ENCODE measurements around the gene CD101.
A peak's percentile ranks its signal among the peaks of the same experiment; 100 is the strongest.

CD101 gene

GRCh38 chr1:117030271-117030877 lies 28.8 kb downstream of the CD101 start:
- TF ChIP-seq Cebpa-rat (IDR thresholded peaks at IDR 0.05) = no peak
- no peaks in the 10 kb centered on the region for H3K36me3 ChIP-seq
- no peak overlapping the region for H3K4me3 ChIP-seq
- peaks cover 52% of the 10 kb centered on the region for H3K4me1 ChIP-seq
- H3K4me2 ChIP-seq = peak overlapping the region; percentile 69
- no peaks in the 10 kb centered on the region for H3K9me3 ChIP-seq
- no peaks in the 10 kb centered on the region for H3K27me3 ChIP-seq
- H3K27ac ChIP-seq = no peak overlapping the region
- H3K9ac ChIP-seq = no peak overlapping the region
- no peaks in the 10 kb centered on the region for H4K20me1 ChIP-seq

- no peak for TF ChIP-seq Cebpa-rat (IDR thresholded peaks at IDR 0.05)
- Histone ChIP-seq H3K4me2 (peak overlapping the region; percentile 69), H3K36me3 (no peaks in the 10 kb centered on the region), H3K27ac (no peak overlapping the region), H3K27me3 (no peaks in the 10 kb centered on the region), H4K20me1 (no peaks in the 10 kb centered on the region), H3K9ac (no peak overlapping the region), H3K9me3 (no peaks in the 10 kb centered on the region), H3K4me1 (peaks cover 65% of the 10 kb centered on the region), H3K4me3 (no peak overlapping the region)
Measured at GRCh38 chr1:117032266-117032665, 30.7 kb downstream of the CD101 start.

- TF ChIP-seq Cebpa-rat (IDR thresholded peaks at IDR 0.05) = no peak
Measured at GRCh38 chr1:117032681-117033539, 31.4 kb downstream of the CD101 start.

GRCh38 chr1:117033772-117034171 lies 32.2 kb downstream of the CD101 start:
- no peaks in the 10 kb centered on the region for H4K20me1 ChIP-seq
- no peaks in the 10 kb centered on the region for H3K9me3 ChIP-seq
- H3K36me3 ChIP-seq = no peaks in the 10 kb centered on the region
- no peaks in the 10 kb centered on the region for H3K27me3 ChIP-seq
- peak overlapping the region; percentile 40; the same call in 1 of the 2 replicates for H3K27ac ChIP-seq
- no peak overlapping the region; the same call in 1 of the 2 replicates for H3K4me3 ChIP-seq
- peaks cover 65% of the 10 kb centered on the region for H3K4me1 ChIP-seq
- H3K9ac ChIP-seq = no peak overlapping the region; the same call in 1 of the 2 replicates
- H3K4me2 ChIP-seq = peak overlapping the region; percentile 69
- no peak for TF ChIP-seq Cebpa-rat (IDR thresholded peaks at IDR 0.05)

More at GRCh38 chr1:117032681-117033539, 31.4 kb downstream of the CD101 start:
- Histone ChIP-seq H3K27ac (peak overlapping the region; percentile 40), H3K27me3 (no peaks in the 10 kb centered on the region), H3K4me3 (no peak overlapping the region), H3K4me1 (peaks cover 65% of the 10 kb centered on the region), H3K4me2 (peak overlapping the region; percentile 69), H4K20me1 (no peaks in the 10 kb centered on the region), H3K9me3 (no peaks in the 10 kb centered on the region), H3K36me3 (no peaks in the 10 kb centered on the region), H3K9ac (no peak overlapping the region; the same call in 1 of the 2 replicates)

- Histone ChIP-seq H3K36me3 (no peaks in the 10 kb centered on the region), H3K9ac (no peak overlapping the region)
- TF ChIP-seq Cebpa-rat (IDR thresholded peaks at IDR 0.05) = no peak
Measured at GRCh38 chr1:117034791-117035290, 33.3 kb downstream of the CD101 start.

GRCh38 chr1:117036018-117036461 lies 34.5 kb downstream of the CD101 start:
- Histone ChIP-seq H3K27me3 (no peaks in the 10 kb centered on the region), H3K4me1 (peaks cover 56% of the 10 kb centered on the region), H3K4me3 (no peak overlapping the region), H4K20me1 (no peaks in the 10 kb centered on the region), H3K27ac (no peak overlapping the region), H3K36me3 (no peaks in the 10 kb centered on the region), H3K4me2 (peak overlapping the region; percentile 60), H3K9me3 (no peaks in the 10 kb centered on the region), H3K9ac (no peak overlapping the region)
- no peak for TF ChIP-seq Cebpa-rat (IDR thresholded peaks at IDR 0.05)

More at GRCh38 chr1:117034791-117035290, 33.3 kb downstream of the CD101 start:
- Histone ChIP-seq H3K4me3 (no peak overlapping the region), H3K4me1 (peaks cover 65% of the 10 kb centered on the region), H4K20me1 (no peaks in the 10 kb centered on the region), H3K9me3 (no peaks in the 10 kb centered on the region), H3K27ac (no peak overlapping the region), H3K4me2 (peak overlapping the region; percentile 18; the same call in 1 of the 2 replicates), H3K27me3 (no peaks in the 10 kb centered on the region)

- H3K36me3 ChIP-seq = no peaks in the 10 kb centered on the region
- no peak for TF ChIP-seq Cebpa-rat (IDR thresholded peaks at IDR 0.05)
- H3K27me3 ChIP-seq = no peaks in the 10 kb centered on the region
- H3K4me1 ChIP-seq = peaks cover 38% of the 10 kb centered on the region
- no peak overlapping the region for H3K4me3 ChIP-seq
- H3K9me3 ChIP-seq = no peaks in the 10 kb centered on the region
- no peak overlapping the region for H3K27ac ChIP-seq
- no peaks in the 10 kb centered on the region for H4K20me1 ChIP-seq
- no peak overlapping the region for H3K9ac ChIP-seq
- H3K4me2 ChIP-seq = no peak overlapping the region
Measured at GRCh38 chr1:117037802-117038201, 36.2 kb downstream of the CD101 start.

- Histone ChIP-seq H3K9me3 (no peaks in the 10 kb centered on the region), H3K4me1 (peaks cover 34% of the 10 kb centered on the region), H3K27ac (no peak overlapping the region), H3K4me2 (no peak overlapping the region), H3K4me3 (no peak overlapping the region), H4K20me1 (no peaks in the 10 kb centered on the region), H3K9ac (no peak overlapping the region), H3K36me3 (no peaks in the 10 kb centered on the region), H3K27me3 (no peaks in the 10 kb centered on the region)
- no peak for TF ChIP-seq Cebpa-rat (IDR thresholded peaks at IDR 0.05)
Measured at GRCh38 chr1:117038236-117038635, 36.7 kb downstream of the CD101 start.

GRCh38 chr1:117044217-117044616 lies 42.7 kb downstream of the CD101 start:
- Histone ChIP-seq H3K9me3 (no peaks in the 10 kb centered on the region), H3K27ac (no peak overlapping the region), H3K9ac (no peak overlapping the region), H3K4me1 (peaks cover 11% of the 10 kb centered on the region), H4K20me1 (no peaks in the 10 kb centered on the region), H3K4me3 (no peak overlapping the region), H3K4me2 (no peak overlapping the region), H3K36me3 (no peaks in the 10 kb centered on the region), H3K27me3 (no peaks in the 10 kb centered on the region)
- no peak for TF ChIP-seq Cebpa-rat (IDR thresholded peaks at IDR 0.05)

GRCh38 chr1:117045644-117046043 lies 44.1 kb downstream of the CD101 start:
- no peak overlapping the region for H3K9ac ChIP-seq
- H3K4me2 ChIP-seq = no peak overlapping the region
- no peaks in the 10 kb centered on the region for H3K36me3 ChIP-seq
- no peaks in the 10 kb centered on the region for H3K27me3 ChIP-seq
- TF ChIP-seq Cebpa-rat (IDR thresholded peaks at IDR 0.05) = no peak
- H4K20me1 ChIP-seq = no peaks in the 10 kb centered on the region
- no peaks in the 10 kb centered on the region for H3K9me3 ChIP-seq
- peaks cover 25% of the 10 kb centered on the region for H3K4me1 ChIP-seq
- no peak overlapping the region for H3K4me3 ChIP-seq
- no peak overlapping the region for H3K27ac ChIP-seq
